ENCODE measurements around the gene RFX6. TPM values are rescaled to one million over a fixed set of nuclear protein-coding genes. Genes with fewer than 3 reads are reported as not detected.

The RFX6 gene, protein sequence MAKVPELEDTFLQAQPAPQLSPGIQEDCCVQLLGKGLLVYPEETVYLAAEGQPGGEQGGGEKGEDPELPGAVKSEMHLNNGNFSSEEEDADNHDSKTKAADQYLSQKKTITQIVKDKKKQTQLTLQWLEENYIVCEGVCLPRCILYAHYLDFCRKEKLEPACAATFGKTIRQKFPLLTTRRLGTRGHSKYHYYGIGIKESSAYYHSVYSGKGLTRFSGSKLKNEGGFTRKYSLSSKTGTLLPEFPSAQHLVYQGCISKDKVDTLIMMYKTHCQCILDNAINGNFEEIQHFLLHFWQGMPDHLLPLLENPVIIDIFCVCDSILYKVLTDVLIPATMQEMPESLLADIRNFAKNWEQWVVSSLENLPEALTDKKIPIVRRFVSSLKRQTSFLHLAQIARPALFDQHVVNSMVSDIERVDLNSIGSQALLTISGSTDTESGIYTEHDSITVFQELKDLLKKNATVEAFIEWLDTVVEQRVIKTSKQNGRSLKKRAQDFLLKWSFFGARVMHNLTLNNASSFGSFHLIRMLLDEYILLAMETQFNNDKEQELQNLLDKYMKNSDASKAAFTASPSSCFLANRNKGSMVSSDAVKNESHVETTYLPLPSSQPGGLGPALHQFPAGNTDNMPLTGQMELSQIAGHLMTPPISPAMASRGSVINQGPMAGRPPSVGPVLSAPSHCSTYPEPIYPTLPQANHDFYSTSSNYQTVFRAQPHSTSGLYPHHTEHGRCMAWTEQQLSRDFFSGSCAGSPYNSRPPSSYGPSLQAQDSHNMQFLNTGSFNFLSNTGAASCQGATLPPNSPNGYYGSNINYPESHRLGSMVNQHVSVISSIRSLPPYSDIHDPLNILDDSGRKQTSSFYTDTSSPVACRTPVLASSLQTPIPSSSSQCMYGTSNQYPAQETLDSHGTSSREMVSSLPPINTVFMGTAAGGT
- not detected for total RNA-seq
- not detected for polyA plus RNA-seq (ENCODE audit: insufficient read depth, low read depth, low replicate concordance)
- long read RNA-seq, donor 1 = 0 reads
- long read RNA-seq, donor 2 = 0 reads
- long read RNA-seq, donor 3 = 0 reads
- long read RNA-seq, donor 4 = 0 reads
- long read RNA-seq, donor 5 = 0 reads
- long read RNA-seq, donor 6 = 0 reads
- long read RNA-seq, donor 7 = 0 reads
- long read RNA-seq, donor 8 = 0 reads
- long read RNA-seq, donor 9, partial matches to known transcripts = 5 of 5 reads
- long read RNA-seq, donor 9, other reads (novel, unspliced or antisense) = 0 of 5 reads
- long read RNA-seq, donor 10 = 0 reads

DNA sequence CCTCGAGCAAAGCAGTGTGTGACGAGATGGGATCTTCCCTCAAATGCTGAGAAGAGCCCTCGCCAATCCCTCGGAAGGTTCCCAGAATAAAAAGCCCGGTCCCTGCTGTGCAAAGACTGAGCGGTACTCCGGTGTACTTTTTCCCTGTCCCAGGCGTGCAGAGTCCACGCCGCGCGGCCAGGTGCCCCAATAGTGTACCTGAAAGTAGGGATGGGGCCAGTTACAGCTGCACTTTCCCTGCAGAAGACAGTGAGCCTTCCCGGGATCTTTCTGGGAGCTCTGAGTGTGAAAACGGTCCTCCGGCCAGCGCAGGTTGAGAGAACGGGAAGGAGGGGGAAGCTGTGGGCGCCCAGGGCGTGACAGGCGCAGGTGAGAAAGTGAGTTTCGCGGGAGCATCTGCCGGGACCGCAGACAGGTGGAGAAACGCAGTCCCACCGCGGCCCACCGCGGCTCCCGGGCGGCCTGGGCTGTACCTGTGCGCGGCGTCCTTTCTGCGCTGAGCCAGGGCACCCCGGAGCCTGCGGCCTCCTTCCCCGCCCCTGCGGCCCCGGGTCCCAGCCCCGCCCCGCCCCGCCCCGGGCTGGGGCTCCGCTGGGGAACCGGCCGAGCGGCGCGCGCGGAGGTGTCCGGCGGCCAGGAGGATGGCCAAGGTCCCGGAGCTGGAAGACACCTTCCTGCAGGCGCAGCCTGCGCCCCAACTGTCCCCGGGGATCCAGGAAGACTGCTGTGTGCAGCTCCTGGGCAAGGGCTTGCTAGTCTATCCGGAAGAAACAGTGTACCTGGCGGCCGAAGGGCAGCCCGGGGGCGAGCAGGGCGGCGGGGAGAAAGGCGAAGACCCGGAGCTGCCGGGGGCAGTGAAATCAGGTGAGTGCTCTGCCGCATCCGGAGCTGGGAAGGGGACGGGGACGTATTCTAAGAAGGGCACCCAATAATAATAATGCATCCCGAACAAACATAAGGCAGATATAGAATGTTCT, at the start of gene RFX6:
RFX6 (plus strand) TSS at position 608 of the 977 bp plus-strand sequence; CDS start at position 642, 34 bp downstream.
- Histone ChIP-seq H3K4me1 (ENCODE audit: control insufficient read depth in 2 of 3, insufficient read depth in 2 of 3, low read depth in 1 of 3, low read length in 3 of 3) (no peaks in the 10 kb centered on the region), H3K9ac (ENCODE audit: low read length in 3 of 3) (no peak within 1 kb of the TSS), H3K9me3 (ENCODE audit: control insufficient read depth in 2 of 3, insufficient read depth in 1 of 3, low read length in 3 of 3) (no peaks in the 10 kb centered on the region), H3K27ac (ENCODE audit: low read depth in 2 of 2, low read length in 2 of 2) (no peak within 1 kb of the TSS), H3K27me3 (ENCODE audit: control insufficient read depth, insufficient read depth, low read length) (peaks cover 24% of the 10 kb centered on the region), H3K4me3 (ENCODE audit: low read length in 3 of 3) (no peak within 1 kb of the TSS), H3K36me3 (ENCODE audit: control insufficient read depth in 2 of 3, insufficient read depth in 3 of 3, low read length in 3 of 3) (no peaks in the 10 kb centered on the region)
- FAIRE-seq (no peak), DNase-seq (peak; percentile 12 to 68 (median 30))
- TF ChIP-seq, protein P1, sequence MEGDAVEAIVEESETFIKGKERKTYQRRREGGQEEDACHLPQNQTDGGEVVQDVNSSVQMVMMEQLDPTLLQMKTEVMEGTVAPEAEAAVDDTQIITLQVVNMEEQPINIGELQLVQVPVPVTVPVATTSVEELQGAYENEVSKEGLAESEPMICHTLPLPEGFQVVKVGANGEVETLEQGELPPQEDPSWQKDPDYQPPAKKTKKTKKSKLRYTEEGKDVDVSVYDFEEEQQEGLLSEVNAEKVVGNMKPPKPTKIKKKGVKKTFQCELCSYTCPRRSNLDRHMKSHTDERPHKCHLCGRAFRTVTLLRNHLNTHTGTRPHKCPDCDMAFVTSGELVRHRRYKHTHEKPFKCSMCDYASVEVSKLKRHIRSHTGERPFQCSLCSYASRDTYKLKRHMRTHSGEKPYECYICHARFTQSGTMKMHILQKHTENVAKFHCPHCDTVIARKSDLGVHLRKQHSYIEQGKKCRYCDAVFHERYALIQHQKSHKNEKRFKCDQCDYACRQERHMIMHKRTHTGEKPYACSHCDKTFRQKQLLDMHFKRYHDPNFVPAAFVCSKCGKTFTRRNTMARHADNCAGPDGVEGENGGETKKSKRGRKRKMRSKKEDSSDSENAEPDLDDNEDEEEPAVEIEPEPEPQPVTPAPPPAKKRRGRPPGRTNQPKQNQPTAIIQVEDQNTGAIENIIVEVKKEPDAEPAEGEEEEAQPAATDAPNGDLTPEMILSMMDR (IDR thresholded peaks at IDR 0.05; ENCODE audit: borderline replicate concordance, extremely low read depth, insufficient read depth) = no peak
- intact Hi-C loops (cut with DNase I) = no loop called here

DNA sequence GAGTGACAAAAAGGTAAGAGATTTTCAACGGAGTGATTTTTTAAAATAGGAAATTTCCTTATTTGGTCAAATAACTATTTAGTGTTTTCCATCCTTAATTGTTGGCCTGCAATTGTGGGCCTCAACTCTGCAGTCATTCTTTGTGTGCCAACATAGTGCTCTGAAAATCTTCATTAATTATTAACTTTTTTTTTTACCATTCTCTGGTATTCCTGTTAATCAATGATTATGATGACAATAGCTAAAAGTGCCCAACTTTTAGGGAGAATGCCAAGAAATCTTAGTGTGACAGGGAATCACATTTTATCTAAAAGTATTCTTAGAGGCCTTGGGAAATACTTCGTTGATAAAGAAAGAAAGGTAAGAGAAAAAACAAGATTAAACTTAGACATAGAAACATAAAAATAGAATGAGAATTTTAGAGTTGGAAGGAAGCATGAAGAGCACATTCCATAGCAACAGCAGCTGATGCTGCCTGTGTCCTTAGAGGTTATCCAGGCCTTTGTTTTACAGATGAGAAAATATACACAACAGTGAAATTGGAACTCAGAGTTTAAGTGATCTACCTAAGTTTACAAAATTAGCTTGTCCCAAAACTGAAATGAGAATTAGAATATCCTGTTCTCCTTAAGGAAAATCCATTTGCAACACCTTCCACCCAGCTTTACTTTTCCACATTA, 49.3 kb upstream of the RFX6 start:
- Histone ChIP-seq H3K27me3 (ENCODE audit: control insufficient read depth, insufficient read depth, low read length) (no peaks in the 10 kb centered on the region), H3K36me3 (ENCODE audit: control insufficient read depth in 2 of 3, insufficient read depth in 3 of 3, low read length in 3 of 3) (no peaks in the 10 kb centered on the region), H3K9me3 (ENCODE audit: control insufficient read depth in 2 of 3, insufficient read depth in 1 of 3, low read length in 3 of 3) (peaks cover 0 to 5% (median 2%) of the 10 kb centered on the region in 3 donors), H3K9ac (ENCODE audit: low read length in 3 of 3) (no peak overlapping the region), H3K4me3 (ENCODE audit: low read length in 3 of 3) (no peak overlapping the region), H3K4me1 (ENCODE audit: control insufficient read depth in 2 of 3, insufficient read depth in 2 of 3, low read depth in 1 of 3, low read length in 3 of 3) (no peaks in the 10 kb centered on the region), H3K27ac (ENCODE audit: low read depth in 2 of 2, low read length in 2 of 2) (no peak overlapping the region)
- FAIRE-seq = no peak
- intact Hi-C loops (cut with DNase I) = no loop called here
- DNase-seq = no peak
- TF ChIP-seq, protein P1 (IDR thresholded peaks at IDR 0.05; ENCODE audit: borderline replicate concordance, extremely low read depth, insufficient read depth) = no peak

Measured in kidney (tissue), 22 donors.